SK-N-SH (cell line): ENCODE results near the gene SPTBN1.

Experiments used
- CHD2 ChIP-seq: fragments of 150-350 bp; IDR thresholded peaks from 2 replicates; pipeline ENCODE4 v1.6.1; 2018; ENCODE audit warnings: low read length; ENCODE audit not compliant: partially characterized antibody
- CTCF ChIP-seq: fragments of 200-600 bp; sonication (generic); IDR thresholded peaks from 2 replicates; pipeline ENCODE4 v1.6.1; 2017; ENCODE audit warnings: antibody characterized with exemption, mild to moderate bottlenecking, moderate library complexity
- EP300 ChIP-seq, 2 experiments: IDR thresholded peaks; 2 replicates each; pipeline versions ENCODE4 v1.4.0 to v1.6.1; 2012; ENCODE audit warnings: borderline replicate concordance in 1 of 2, low read depth in 1 of 2, low read length in 1 of 2
- EZH2phosphoT487 ChIP-seq: fragments of 200-600 bp; sonication (generic); IDR thresholded peaks from 2 replicates; pipeline ENCODE4 v1.6.1; 2017; ENCODE audit warnings: low read depth, mixed run types, mild to moderate bottlenecking, antibody characterized with exemption, moderate library complexity, borderline replicate concordance
- GABPA ChIP-seq: IDR thresholded peaks from 2 replicates; pipeline ENCODE4 v1.4.0; 2012; ENCODE audit warnings: low read depth, mild to moderate bottlenecking
- JUND ChIP-seq: IDR thresholded peaks from 2 replicates; pipeline ENCODE4 v1.4.0; 2012
- MAX ChIP-seq: IDR thresholded peaks from 2 replicates; pipeline ENCODE4 v1.4.0; 2012; ENCODE audit warnings: low read depth
- NFIC ChIP-seq: IDR thresholded peaks from 2 replicates; pipeline ENCODE4 v1.4.0; 2012; ENCODE audit warnings: borderline replicate concordance
- POLR2AphosphoS5 ChIP-seq: IDR thresholded peaks from 2 replicates; pipeline ENCODE4 v1.6.1; 2012; ENCODE audit warnings: low read depth, low read length
- RAD21 ChIP-seq: IDR thresholded peaks from 2 replicates; pipeline ENCODE4 v1.6.1; 2012; ENCODE audit warnings: mild to moderate bottlenecking, low read length
- RFX5 ChIP-seq: IDR thresholded peaks from 2 replicates; pipeline ENCODE4 v1.6.1; 2012; ENCODE audit warnings: mild to moderate bottlenecking, improper control_type of control experiment, low read length
- TAF1 ChIP-seq: IDR thresholded peaks from 2 replicates; pipeline ENCODE4 v1.6.1; 2012; ENCODE audit warnings: low read depth, mild to moderate bottlenecking, low read length, moderate library complexity, borderline replicate concordance
- YY1 ChIP-seq: IDR thresholded peaks from 2 replicates; pipeline ENCODE4 v1.4.0; 2012; ENCODE audit warnings: low read depth, mild to moderate bottlenecking

- TF ChIP-seq RFX5 (no peak), CTCF (no peak), GABPA (no peak), YY1 (no peak), EZH2phosphoT487 (no peak), MAX (no peak), POLR2AphosphoS5 (no peak), JUND (no peak), CHD2 (no peak), EP300 (IDR thresholded peaks at IDR 0.05; ENCODE audit: borderline replicate concordance in 1 of 2, low read depth in 1 of 2, low read length in 1 of 2) (no peak), TAF1 (no peak), RAD21 (no peak), NFIC (no peak)
Observed at GRCh38 chr2:54480025-54480424, 23.9 kb downstream of the SPTBN1 start.
